Astrocyte (in vitro differentiated cells and primary cell): ENCODE results near the gene TARP.

Source experiments
- DNase-seq: peaks from one replicate; pipeline ENCODE4 v3.0.0-alpha.2; 2010; ENCODE audit warnings: low read depth
- FAIRE-seq: peaks from 2 replicates; lab custom pipeline; 2011; peaks lifted over from hg19 to GRCh38; lab: Jason Lieb, UNC
- H2AFZ ChIP-seq: 2 replicates; pipeline ENCODE4 v1.6.0; 2012; ENCODE audit warnings: low read depth, low read length, inconsistent platforms
- H3K27ac ChIP-seq: 2 replicates; pipeline ENCODE4 v1.5.1; 2011; ENCODE audit warnings: low read depth, low read length, inconsistent platforms
- H3K27me3 ChIP-seq: 2 replicates; pipeline ENCODE4 v1.6.0; 2011; ENCODE audit warnings: low read length, inconsistent platforms; ENCODE audit not compliant: insufficient read depth
- H3K36me3 ChIP-seq: 2 replicates; pipeline ENCODE4 v1.5.1; 2011; ENCODE audit warnings: low read length, inconsistent platforms; ENCODE audit not compliant: insufficient read depth
- H3K4me1 ChIP-seq: 2 replicates; pipeline ENCODE4 v1.5.1; 2011; ENCODE audit warnings: low read length, inconsistent platforms; ENCODE audit not compliant: insufficient read depth
- H3K4me2 ChIP-seq: 2 replicates; pipeline ENCODE4 v1.6.0; 2012; ENCODE audit warnings: low read length, inconsistent platforms
- H3K4me3 ChIP-seq: 2 replicates; pipeline ENCODE4 v1.5.1; 2011; ENCODE audit warnings: low read depth, mild to moderate bottlenecking, low read length, inconsistent platforms; ENCODE audit not compliant: insufficient read depth
- H3K79me2 ChIP-seq: 2 replicates; pipeline ENCODE4 v1.6.0; 2012; ENCODE audit warnings: mild to moderate bottlenecking, low read length, inconsistent platforms; ENCODE audit not compliant: insufficient read depth
- H3K9ac ChIP-seq: 2 replicates; pipeline ENCODE4 v1.6.0; 2012; ENCODE audit warnings: mild to moderate bottlenecking, low read length, inconsistent platforms
- H3K9me3 ChIP-seq: 2 replicates; pipeline ENCODE4 v1.5.1; 2012; ENCODE audit warnings: low read depth, mild to moderate bottlenecking, low read length, inconsistent platforms; ENCODE audit not compliant: insufficient read depth
- H4K20me1 ChIP-seq: 2 replicates; pipeline ENCODE4 v1.6.0; 2012; ENCODE audit warnings: low read length, inconsistent platforms; ENCODE audit not compliant: insufficient read depth
- H3K27ac Mint-ChIP-seq: one replicate; pipeline ENCODE4 v1.8.0; 2021; ENCODE audit warnings: mild to moderate bottlenecking, mixed read lengths; ENCODE audit not compliant: unreplicated experiment
- H3K27me3 Mint-ChIP-seq: one replicate; pipeline ENCODE4 v1.8.0; 2021; ENCODE audit warnings: low read depth, mixed read lengths; ENCODE audit not compliant: unreplicated experiment
- H3K36me3 Mint-ChIP-seq: one replicate; pipeline ENCODE4 v1.8.0; 2021; ENCODE audit warnings: low read depth, mixed read lengths; ENCODE audit not compliant: unreplicated experiment
- H3K4me1 Mint-ChIP-seq: one replicate; pipeline ENCODE4 v1.8.0; 2021; ENCODE audit warnings: low read depth, mixed read lengths; ENCODE audit not compliant: unreplicated experiment
- H3K4me3 Mint-ChIP-seq: one replicate; pipeline ENCODE4 v1.8.0; 2021; ENCODE audit warnings: mild to moderate bottlenecking, moderate library complexity, mixed read lengths; ENCODE audit not compliant: unreplicated experiment
- H3K9me3 Mint-ChIP-seq: one replicate; pipeline ENCODE4 v1.8.0; 2021; ENCODE audit warnings: mild to moderate bottlenecking, mixed read lengths; ENCODE audit not compliant: unreplicated experiment
- CTCF ChIP-seq: IDR thresholded peaks from 2 replicates; pipeline ENCODE4 v1.5.1; 2011; ENCODE audit warnings: low read depth, mild to moderate bottlenecking, inconsistent platforms, low read length, moderate library complexity; ENCODE audit not compliant: insufficient read depth
- EZH2 ChIP-seq: IDR thresholded peaks from 2 replicates; pipeline ENCODE4 v1.6.1; 2012; ENCODE audit warnings: mild to moderate bottlenecking, low read length, inconsistent platforms; ENCODE audit not compliant: insufficient read depth

Gene TARP

GRCh38 chr7:38309555-38309954 is 36.1 kb upstream of the TARP start:
- Histone ChIP-seq H3K4me3 (no peak overlapping the region), H3K27me3 (peaks cover 5% of the 10 kb centered on the region), H3K9ac (no peak overlapping the region), H3K9me3 (no peaks in the 10 kb centered on the region), H3K4me1 (peaks cover 5% of the 10 kb centered on the region), H3K79me2 (no peaks in the 10 kb centered on the region), H3K27ac (no peak overlapping the region), H3K4me2 (no peak overlapping the region), H3K36me3 (no peaks in the 10 kb centered on the region), H2AFZ (no peak overlapping the region), H4K20me1 (no peaks in the 10 kb centered on the region)
- Mint-ChIP-seq H3K27me3 (peaks cover 2% of the 10 kb centered on the region), H3K36me3 (no peaks in the 10 kb centered on the region), H3K9me3 (peaks cover 5% of the 10 kb centered on the region), H3K4me1 (peaks cover 2% of the 10 kb centered on the region), H3K4me3 (no peak overlapping the region), H3K27ac (no peak overlapping the region)
- FAIRE-seq (no peak), DNase-seq (no peak)
- TF ChIP-seq EZH2 = no peak
- no peak for TF ChIP-seq CTCF

- no peak overlapping the region for H3K27ac Mint-ChIP-seq
- no peak for TF ChIP-seq EZH2
- no peak for TF ChIP-seq CTCF
- H3K27ac ChIP-seq = no peak overlapping the region
- DNase-seq = no peak
- H4K20me1 ChIP-seq = no peaks in the 10 kb centered on the region
- H3K27me3 ChIP-seq = peaks cover 11% of the 10 kb centered on the region
- no peaks in the 10 kb centered on the region for H3K36me3 Mint-ChIP-seq
- H3K4me1 ChIP-seq = peaks cover 5% of the 10 kb centered on the region
- no peak overlapping the region for H2AFZ ChIP-seq
- peaks cover 2% of the 10 kb centered on the region for H3K27me3 Mint-ChIP-seq
- H3K4me3 ChIP-seq = no peak overlapping the region
- H3K36me3 ChIP-seq = no peaks in the 10 kb centered on the region
- peaks cover 2% of the 10 kb centered on the region for H3K4me1 Mint-ChIP-seq
- no peak overlapping the region for H3K4me2 ChIP-seq
- no peaks in the 10 kb centered on the region for H3K9me3 ChIP-seq
- no peak for FAIRE-seq
- H3K9ac ChIP-seq = no peak overlapping the region
- no peak overlapping the region for H3K4me3 Mint-ChIP-seq
- no peaks in the 10 kb centered on the region for H3K79me2 ChIP-seq
- peaks cover 5% of the 10 kb centered on the region for H3K9me3 Mint-ChIP-seq
Observed at GRCh38 chr7:38308140-38308539, 34.7 kb upstream of the TARP start.

GRCh38 chr7:38307640-38308039 is 34.2 kb upstream of the TARP start:
- Histone ChIP-seq H4K20me1 (no peaks in the 10 kb centered on the region), H3K27ac (no peak overlapping the region), H3K79me2 (no peaks in the 10 kb centered on the region), H3K27me3 (peaks cover 11% of the 10 kb centered on the region), H3K4me3 (no peak overlapping the region), H3K4me1 (peaks cover 5% of the 10 kb centered on the region), H3K4me2 (no peak overlapping the region), H3K9ac (no peak overlapping the region), H3K36me3 (no peaks in the 10 kb centered on the region), H3K9me3 (no peaks in the 10 kb centered on the region), H2AFZ (no peak overlapping the region)
- Mint-ChIP-seq H3K27ac (no peak overlapping the region), H3K9me3 (peaks cover 5% of the 10 kb centered on the region), H3K36me3 (no peaks in the 10 kb centered on the region), H3K27me3 (peaks cover 2% of the 10 kb centered on the region), H3K4me1 (peaks cover 2% of the 10 kb centered on the region), H3K4me3 (no peak overlapping the region)
- FAIRE-seq (no peak), DNase-seq (no peak)
- TF ChIP-seq EZH2 (no peak), CTCF (no peak)
